Nephron progenitor cell (in vitro differentiated cells): ENCODE data around the gene TM9SF4.
A peak's percentile ranks its signal among the peaks of the same experiment; 100 is the strongest.

Experiments used
- DNase-seq: peaks from one replicate; pipeline ENCODE4 v3.0.0; 2021
- H3K27ac Mint-ChIP-seq: 2 replicates; pipeline ENCODE4 v1.8.0; 2021; ENCODE audit warnings: mild to moderate bottlenecking, moderate library complexity, mixed read lengths
- H3K27me3 Mint-ChIP-seq: 2 replicates; pipeline ENCODE4 v1.8.0; 2021; ENCODE audit warnings: mild to moderate bottlenecking, low read depth, mixed read lengths; ENCODE audit not compliant: poor library complexity
- H3K36me3 Mint-ChIP-seq: 2 replicates; pipeline ENCODE4 v1.8.0; 2021; ENCODE audit warnings: low read depth, mixed read lengths
- H3K4me1 Mint-ChIP-seq: 2 replicates; pipeline ENCODE4 v1.8.0; 2021; ENCODE audit warnings: mixed read lengths
- H3K4me3 Mint-ChIP-seq: 2 replicates; pipeline ENCODE4 v1.8.0; 2021; ENCODE audit warnings: mild to moderate bottlenecking, moderate library complexity, mixed read lengths
- H3K9me3 Mint-ChIP-seq: 2 replicates; pipeline ENCODE4 v1.8.0; 2021; ENCODE audit warnings: mild to moderate bottlenecking, moderate library complexity, mixed read lengths
- CTCF ChIP-seq: fragments of 200-600 bp; sonication (generic); IDR thresholded peaks from 2 replicates; pipeline ENCODE4 v1.5.0; 2021; ENCODE audit warnings: antibody characterized with exemption

The TM9SF4 gene

GRCh38 chr20:32072168-32072750 is 37.3 kb upstream of the TM9SF4 start:
- Mint-ChIP-seq H3K27me3 (peaks cover 7% of the 10 kb centered on the region), H3K36me3 (no peaks in the 10 kb centered on the region), H3K4me3 (no peak overlapping the region), H3K27ac (no peak overlapping the region), H3K9me3 (no peaks in the 10 kb centered on the region), H3K4me1 (peaks cover 34% of the 10 kb centered on the region)
- TF ChIP-seq CTCF = no peak
- no peak for DNase-seq

DNA sequence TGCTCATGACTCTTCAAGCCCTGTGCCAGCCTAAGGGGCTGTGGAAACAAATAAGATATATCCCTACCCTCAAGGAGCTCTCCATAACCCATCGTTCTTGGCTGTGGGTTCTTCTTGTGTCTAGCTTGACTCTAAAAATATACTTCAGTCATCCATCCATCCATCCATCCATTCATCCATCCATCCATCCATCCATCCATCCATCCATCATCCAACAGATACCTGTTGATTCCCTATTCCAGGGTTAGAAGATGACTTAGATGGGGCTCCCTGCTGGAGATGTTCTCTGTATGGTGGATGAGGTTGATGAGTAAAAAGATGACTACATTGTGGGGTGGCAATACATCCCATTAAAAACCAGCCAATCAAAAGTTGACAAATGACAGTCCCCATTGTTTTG is 34.0 kb upstream of the TM9SF4 start:
- peaks cover 7% of the 10 kb centered on the region for H3K27me3 Mint-ChIP-seq
- H3K9me3 Mint-ChIP-seq = no peaks in the 10 kb centered on the region
- no peak for TF ChIP-seq CTCF
- DNase-seq = no peak
- H3K36me3 Mint-ChIP-seq = no peaks in the 10 kb centered on the region
- H3K27ac Mint-ChIP-seq = no peak overlapping the region
- peaks cover 20% of the 10 kb centered on the region for H3K4me1 Mint-ChIP-seq
- H3K4me3 Mint-ChIP-seq = no peak overlapping the region

- Mint-ChIP-seq H3K27ac (no peak overlapping the region), H3K36me3 (no peaks in the 10 kb centered on the region), H3K4me1 (peaks cover 16% of the 10 kb centered on the region), H3K27me3 (peaks cover 4% of the 10 kb centered on the region), H3K9me3 (no peaks in the 10 kb centered on the region), H3K4me3 (no peak overlapping the region)
- no peak for DNase-seq
- no peak for TF ChIP-seq CTCF
Measured at GRCh38 chr20:32077190-32077589, 32.3 kb upstream of the TM9SF4 start.

- no peaks in the 10 kb centered on the region for H3K36me3 Mint-ChIP-seq
- H3K4me1 Mint-ChIP-seq = peaks cover 16% of the 10 kb centered on the region
- no peak overlapping the region for H3K27ac Mint-ChIP-seq
- TF ChIP-seq CTCF = no peak
- no peak for DNase-seq
- no peak overlapping the region for H3K4me3 Mint-ChIP-seq
- peaks cover 7% of the 10 kb centered on the region for H3K27me3 Mint-ChIP-seq
- no peaks in the 10 kb centered on the region for H3K9me3 Mint-ChIP-seq
Measured at GRCh38 chr20:32078322-32078721, 31.2 kb upstream of the TM9SF4 start.

GRCh38 chr20:32078791-32079190 is 30.7 kb upstream of the TM9SF4 start:
- Mint-ChIP-seq H3K4me3 (no peak overlapping the region), H3K27ac (no peak overlapping the region), H3K27me3 (peaks cover 7% of the 10 kb centered on the region), H3K4me1 (peaks cover 16% of the 10 kb centered on the region), H3K9me3 (no peaks in the 10 kb centered on the region), H3K36me3 (no peaks in the 10 kb centered on the region)
- no peak for TF ChIP-seq CTCF
- no peak for DNase-seq

- Mint-ChIP-seq H3K36me3 (no peaks in the 10 kb centered on the region), H3K9me3 (no peaks in the 10 kb centered on the region), H3K27ac (no peak overlapping the region), H3K4me1 (peaks cover 14% of the 10 kb centered on the region), H3K4me3 (no peak overlapping the region), H3K27me3 (peaks cover 10% of the 10 kb centered on the region)
- no peak for TF ChIP-seq CTCF
- DNase-seq = peak; percentile 14
Measured at GRCh38 chr20:32079655-32080109, 29.8 kb upstream of the TM9SF4 start.
